Ecto neural progenitor cell (in vitro differentiated cells): Measurements from ENCODE around the gene PRDM15.

Experiments used
- DNase-seq: peaks from one replicate; pipeline ENCODE4 v3.0.0-alpha.2; 2018; ENCODE audit warnings: low spot score

Gene PRDM15

GRCh38 chr21:41778930-41779600 is 100.1 kb downstream of the PRDM15 start:
- no peak for DNase-seq

- peak; percentile 93 for DNase-seq
Observed at GRCh38 chr21:41777951-41778815, 101.0 kb downstream of the PRDM15 start.

GRCh38 chr21:41776778-41777177 is 102.4 kb downstream of the PRDM15 start:
- no peak for DNase-seq

GRCh38 chr21:41775149-41775472 is 104.0 kb downstream of the PRDM15 start:
- no peak for DNase-seq

- DNase-seq: no peak
Observed at GRCh38 chr21:41774467-41775148, 104.5 kb downstream of the PRDM15 start.

- DNase-seq: no peak
Observed at GRCh38 chr21:41772351-41773080, 106.6 kb downstream of the PRDM15 start.

GRCh38 chr21:41771625-41771945 is 107.6 kb downstream of the PRDM15 start:
- no peak for DNase-seq

GRCh38 chr21:41770901-41771624 is 108.1 kb downstream of the PRDM15 start:
- DNase-seq: no peak

GRCh38 chr21:41769933-41770332 is 109.2 kb downstream of the PRDM15 start:
- DNase-seq: peak; percentile 37

GRCh38 chr21:41769521-41769920 is 109.6 kb downstream of the PRDM15 start:
- peak; percentile 44 for DNase-seq

- DNase-seq: peak; percentile 49
Observed at GRCh38 chr21:41769111-41769510, 110.0 kb downstream of the PRDM15 start.

- peak; percentile 63 for DNase-seq
Observed at GRCh38 chr21:41768437-41769042, 110.6 kb downstream of the PRDM15 start.

GRCh38 chr21:41767606-41768436 is 111.3 kb downstream of the PRDM15 start:
- DNase-seq: peak; percentile 52

- peak; percentile 82 for DNase-seq
Observed at GRCh38 chr21:41766883-41767605, 112.1 kb downstream of the PRDM15 start, which contains the start of gene RIPK4. Gene RIPK4 (minus strand): TSS chr21:41767052. CDS start chr21:41767041, 11 bp downstream.

- peak; percentile 58 for DNase-seq
Observed at GRCh38 chr21:41765973-41766882, 112.9 kb downstream of the PRDM15 start.

- DNase-seq: peak; percentile 43
Observed at GRCh38 chr21:41765420-41765821, 113.7 kb downstream of the PRDM15 start.

GRCh38 chr21:41764558-41765419 is 114.4 kb downstream of the PRDM15 start:
- no peak for DNase-seq
